Ovary (tissue), 9 donors: Measurements from ENCODE around the gene ARID1B. TPM values are rescaled to one million over a fixed set of nuclear protein-coding genes. Genes with fewer than 3 reads are reported as not detected.

Experiments used
- DNase-seq, 5 donors: peaks; one replicate each; pipeline ENCODE4 v3.0.0-alpha.2; 2019 to 2020
- H3K27ac ChIP-seq, 2 donors: fragments of 200-600 bp; one replicate each; pipeline versions ENCODE4 v1.5.1 to v1.8.0; 2019 to 2022
- H3K27me3 ChIP-seq: fragments of 200-600 bp; one replicate; pipeline ENCODE4 v1.8.0; 2022
- H3K36me3 ChIP-seq: fragments of 200-600 bp; sonication (generic); one replicate; pipeline ENCODE4 v1.5.1; 2019
- H3K4me1 ChIP-seq: one replicate; pipeline ENCODE4 v1.8.1; 2013; ENCODE audit warnings: mild to moderate bottlenecking, moderate library complexity; ENCODE audit not compliant: insufficient read depth
- H3K4me3 ChIP-seq: fragments of 200-600 bp; sonication (generic); one replicate; pipeline ENCODE4 v1.5.1; 2017
- H3K9me3 ChIP-seq, 2 donors: fragments of 200-600 bp in 1 of 2; sonication (generic) in 1 of 2; one replicate each; pipeline versions ENCODE4 v1.5.1 to v1.8.1; 2013 to 2019; ENCODE audit warnings: mild to moderate bottlenecking in 1 of 2, moderate library complexity in 1 of 2
- CTCF ChIP-seq, 3 donors: fragments of 450-650 bp in 2 of 3; fragments of 200-600 bp in 1 of 3; IDR thresholded peaks; one replicate each; pipeline versions ENCODE4 v1.5.1 to v1.8.0; 2016 to 2022; ENCODE audit warnings: antibody characterized with exemption in 3 of 3, mild to moderate bottlenecking in 1 of 3
- EP300 ChIP-seq: sonication (generic); formaldehyde crosslinking; IDR thresholded peaks from one replicate; pipeline ENCODE4 v1.6.1; 2017; ENCODE audit warnings: antibody characterized with exemption
- POLR2A ChIP-seq: fragments of 450-650 bp; IDR thresholded peaks from one replicate; pipeline ENCODE4 v1.6.1; 2017; ENCODE audit warnings: antibody characterized with exemption, mild to moderate bottlenecking, moderate library complexity
- WGBS, 3 donors: extraction: QIAGEN DNeasy Blood & Tissue Kit in 1 of 3; methylation state at CpG; one replicate each; pipeline versions ENCODE4 v1.1.5 to v1.1.7; 2013 to 2017; 5-methylcytosine and 5-hydroxymethylcytosine counted together
- intact Hi-C, 4 donors: fragments of 100-400 bp; cut with DNase I; formaldehyde crosslinking; loops; one replicate each; pipeline versions ENCODE4 v1.11.0 to v1.15.1; 2022 to 2023
- polyA plus RNA-seq, 2 donors: library from polyadenylated mRNA; stranded (reverse); fragments of 200-250 nt in 1 of 2; fragments of 350-450 nt in 1 of 2; fragmentation: Illumina TruSeq in 1 of 2; extraction: RNeasy Lipid Tissue Mini Kit (QIAGEN cat#74804) in 1 of 2; gene quantifications; one replicate each; pipeline ENCODE4 v1.2.3, GENCODE V29; 2013 to 2014
- total RNA-seq, 7 donors: library from RNA; depleted of rRNA in 2 of 7; stranded (reverse); fragments of >200 nt in 2 of 7; fragmentation: NEBNext Ultra II Directional in 3 of 7; extraction: Animal tissue kit (Norgen Biotek cat#: 25700) in 3 of 7; gene quantifications; one replicate each; pipeline versions ENCODE4 v1.1.0 to v1.2.4, GENCODE V29; 2016 to 2023
- donor health status: DM: no; HTN: no; CAD: no; lungs with moderate emphysema.
- donor health status: DM: no; HTN: no; CAD: no.
- donor health status: Bipolar disorder and iron deficiency.
- donor health status: DM: yes; HTN: yes; CAD: no.
- donor health status: DM: no; HTN: no; CAD: no.
- donor health status: DM: yes; HTN: yes; CAD: no.

The ARID1B gene
- total and polyA plus RNA-seq, 9 donors: 33.2 to 144 (median 105) TPM

GRCh38 chr6:157086632-157087031 is 309.5 kb downstream of the ARID1B start:
- WGBS, 3 donors: 96 to 99% (median 97%) methylated on average over 6 of the region's 6 CpGs

GRCh38 chr6:157087974-157088373 is 310.8 kb downstream of the ARID1B start:
- no peaks in the 10 kb centered on the region for H3K9me3 ChIP-seq
- H3K36me3 ChIP-seq: no peaks in the 10 kb centered on the region
- no peak overlapping the region for H3K4me3 ChIP-seq
- 68 to 93% (median 89%) methylated on average over 2 of the region's 2 CpGs for WGBS, 3 donors
- no peak for TF ChIP-seq CTCF (IDR thresholded peaks at IDR 0.05)
- no peak for TF ChIP-seq POLR2A
- no peak for TF ChIP-seq EP300
- no peaks in the 10 kb centered on the region for H3K27me3 ChIP-seq
- H3K4me1 ChIP-seq: peaks cover 15% of the 10 kb centered on the region
- no peak for DNase-seq
- intact Hi-C loops: loop anchor here in 1 of 4 donors (10.0 kb wide), 1 partner anchor 1563 kb away; no protein-coding TSS in a partner anchor
- H3K27ac ChIP-seq: no peak overlapping the region

More at GRCh38 chr6:157086632-157087031, 309.5 kb downstream of the ARID1B start:
- H3K36me3 ChIP-seq: no peaks in the 10 kb centered on the region
- no peaks in the 10 kb centered on the region for H3K27me3 ChIP-seq
- peaks cover 11% of the 10 kb centered on the region for H3K4me1 ChIP-seq
- H3K4me3 ChIP-seq: no peak overlapping the region
- TF ChIP-seq EP300 (no peak), POLR2A (no peak), CTCF (IDR thresholded peaks at IDR 0.05) (no peak)
- intact Hi-C loops: loop anchor here in 1 of 4 donors (10.0 kb wide), 1 partner anchor 1562 kb away; no protein-coding TSS in a partner anchor
- H3K9me3 ChIP-seq: no peaks in the 10 kb centered on the region
- DNase-seq: no peak
- no peak overlapping the region for H3K27ac ChIP-seq

- TF ChIP-seq POLR2A (no peak), EP300 (no peak), CTCF (IDR thresholded peaks at IDR 0.05) (no peak)
- no peaks in the 10 kb centered on the region for H3K36me3 ChIP-seq
- no peak overlapping the region for H3K27ac ChIP-seq
- no peaks in the 10 kb centered on the region for H3K27me3 ChIP-seq
- no peaks in the 10 kb centered on the region for H3K9me3 ChIP-seq
- peaks cover 14% of the 10 kb centered on the region for H3K4me1 ChIP-seq
- H3K4me3 ChIP-seq: no peak overlapping the region
- intact Hi-C loops: loop anchor here in 1 of 4 donors (10.0 kb wide), 1 partner anchor 1564 kb away; no protein-coding TSS in a partner anchor
- WGBS, 3 donors: 92 to 97% (median 93%) methylated on average over 3 of the region's 3 CpGs
- DNase-seq: no peak
These were observed 311.7 kb downstream of the ARID1B start for GRCh38 chr6:157088841-157089240.

GRCh38 chr6:157089258-157089657 is 312.1 kb downstream of the ARID1B start:
- DNase-seq: no peak
- 46 to 72% (median 56%) methylated on average over 3 of the region's 3 CpGs for WGBS, 3 donors
- TF ChIP-seq CTCF (IDR thresholded peaks at IDR 0.05): no peak
- TF ChIP-seq EP300: no peak
- Histone ChIP-seq H3K36me3 (no peaks in the 10 kb centered on the region), H3K27me3 (no peaks in the 10 kb centered on the region), H3K9me3 (no peaks in the 10 kb centered on the region), H3K27ac (no peak overlapping the region), H3K4me3 (no peak overlapping the region), H3K4me1 (peaks cover 14% of the 10 kb centered on the region)
- intact Hi-C loops: loop anchor here in 1 of 4 donors (10.0 kb wide), 1 partner anchor 1564 kb away; no protein-coding TSS in a partner anchor
